Activated CD8-positive, alpha-beta memory T cell treated with anti-CD3 and anti-CD28 coated beads, Interleukin-2, amount 50 U/mL, for 24 hours (primary cell): ENCODE results near the gene SLC44A2.

Experiments
- DNase-seq: peaks from one replicate; pipeline ENCODE4 v3.0.0-alpha.2; 2020; ENCODE audit errors: extremely low read depth

SLC44A2 gene

GRCh38 chr19:10682397-10683063, 57.2 kb downstream of the SLC44A2 start:
- DNase-seq, result no peak

GRCh38 chr19:10683064-10683426, 57.7 kb downstream of the SLC44A2 start:
- no peak for DNase-seq

- no peak for DNase-seq
Measured at GRCh38 chr19:10683582-10683981, 58.2 kb downstream of the SLC44A2 start.

- DNase-seq, result no peak
Measured at GRCh38 chr19:10685210-10685609, 59.9 kb downstream of the SLC44A2 start.

GRCh38 chr19:10686193-10686592, 60.8 kb downstream of the SLC44A2 start:
- DNase-seq, result no peak

- DNase-seq, result no peak
Measured at GRCh38 chr19:10686661-10687517, 61.5 kb downstream of the SLC44A2 start.

GRCh38 chr19:10687518-10688288, 62.4 kb downstream of the SLC44A2 start:
- DNase-seq, result no peak

GRCh38 chr19:10688545-10689280, 63.4 kb downstream of the SLC44A2 start:
- no peak for DNase-seq

GRCh38 chr19:10690341-10690781, 65.0 kb downstream of the SLC44A2 start:
- DNase-seq, result no peak

- no peak for DNase-seq
Measured at GRCh38 chr19:10691178-10691881, 66.0 kb downstream of the SLC44A2 start.

- DNase-seq, result no peak
Measured at GRCh38 chr19:10691883-10692282, 66.5 kb downstream of the SLC44A2 start.

GRCh38 chr19:10692673-10693264, 67.4 kb downstream of the SLC44A2 start:
- DNase-seq, result no peak
